ENCODE measurements around the gene GDI1.
A peak's percentile ranks its signal among the peaks of the same experiment; 100 is the strongest.

The GDI1 gene

GRCh38 chrX:154403192-154403591, 33.8 kb upstream of the GDI1 start:
- Histone ChIP-seq H3K9me3 (ENCODE audit: insufficient read depth, low read length) (no peaks in the 10 kb centered on the region), H3K9ac (ENCODE audit: insufficient read length, low read depth) (no peak overlapping the region)

GRCh38 chrX:154403858-154404257, 33.1 kb upstream of the GDI1 start:
- no peak for DNase-seq (ENCODE audit: low read depth, low spot score)
- H3K36me3 ChIP-seq (ENCODE audit: insufficient read depth, insufficient read length, low read length), result peaks cover 24% of the 10 kb centered on the region
- H3K9me3 ChIP-seq (ENCODE audit: insufficient read depth, low read length), result no peaks in the 10 kb centered on the region
- TF ChIP-seq SUZ12 (IDR thresholded peaks at IDR 0.05; ENCODE audit: extremely low read depth, insufficient read depth, insufficient read length) (no peak), ZNF274 (IDR thresholded peaks at IDR 0.05; ENCODE audit: low read depth, low read length) (no peak), YY1 (IDR thresholded peaks at IDR 0.05; ENCODE audit: insufficient read depth, insufficient read length) (no peak)
- H3K4me3 ChIP-seq (ENCODE audit: insufficient read length, low read depth), result no peak overlapping the region
- H3K9ac ChIP-seq (ENCODE audit: insufficient read length, low read depth), result no peak overlapping the region
- H3K4me1 ChIP-seq (ENCODE audit: insufficient read depth, insufficient read length), result peaks cover 1% of the 10 kb centered on the region
- H3K27me3 ChIP-seq (ENCODE audit: insufficient read depth, insufficient read length), result no peaks in the 10 kb centered on the region

More at GRCh38 chrX:154403192-154403591, 33.8 kb upstream of the GDI1 start:
- Histone ChIP-seq H3K4me3 (ENCODE audit: insufficient read length, low read depth) (no peak overlapping the region), H3K4me1 (ENCODE audit: insufficient read depth, insufficient read length) (no peaks in the 10 kb centered on the region), H3K36me3 (ENCODE audit: insufficient read depth, insufficient read length, low read length) (peaks cover 29% of the 10 kb centered on the region), H3K27me3 (ENCODE audit: insufficient read depth, insufficient read length) (no peaks in the 10 kb centered on the region)
- DNase-seq (ENCODE audit: low read depth, low spot score), result no peak
- TF ChIP-seq ZNF274 (IDR thresholded peaks at IDR 0.05; ENCODE audit: low read depth, low read length), result no peak
- TF ChIP-seq YY1 (IDR thresholded peaks at IDR 0.05; ENCODE audit: insufficient read depth, insufficient read length), result no peak
- TF ChIP-seq SUZ12 (IDR thresholded peaks at IDR 0.05; ENCODE audit: extremely low read depth, insufficient read depth, insufficient read length), result no peak

- no peak for TF ChIP-seq SUZ12 (IDR thresholded peaks at IDR 0.05; ENCODE audit: extremely low read depth, insufficient read depth, insufficient read length)
- TF ChIP-seq ZNF274 (IDR thresholded peaks at IDR 0.05; ENCODE audit: low read depth, low read length), result no peak
- no peak for TF ChIP-seq YY1 (IDR thresholded peaks at IDR 0.05; ENCODE audit: insufficient read depth, insufficient read length)
- H3K9ac ChIP-seq (ENCODE audit: insufficient read length, low read depth), result no peak overlapping the region
- no peak for DNase-seq (ENCODE audit: low read depth, low spot score)
- no peak overlapping the region for H3K4me3 ChIP-seq (ENCODE audit: insufficient read length, low read depth)
- peaks cover 1% of the 10 kb centered on the region for H3K4me1 ChIP-seq (ENCODE audit: insufficient read depth, insufficient read length)
- no peaks in the 10 kb centered on the region for H3K27me3 ChIP-seq (ENCODE audit: insufficient read depth, insufficient read length)
- H3K9me3 ChIP-seq (ENCODE audit: insufficient read depth, low read length), result no peaks in the 10 kb centered on the region
- H3K36me3 ChIP-seq (ENCODE audit: insufficient read depth, insufficient read length, low read length), result peaks cover 15% of the 10 kb centered on the region
Observed at GRCh38 chrX:154404625-154405192, 32.2 kb upstream of the GDI1 start.

- DNase-seq (ENCODE audit: low read depth, low spot score), result no peak
- no peaks in the 10 kb centered on the region for H3K27me3 ChIP-seq (ENCODE audit: insufficient read depth, insufficient read length)
- no peaks in the 10 kb centered on the region for H3K9me3 ChIP-seq (ENCODE audit: insufficient read depth, low read length)
- H3K36me3 ChIP-seq (ENCODE audit: insufficient read depth, insufficient read length, low read length), result peaks cover 3% of the 10 kb centered on the region
- H3K9ac ChIP-seq (ENCODE audit: insufficient read length, low read depth), result peak overlapping the region; percentile 64
- H3K4me1 ChIP-seq (ENCODE audit: insufficient read depth, insufficient read length), result peaks cover 1% of the 10 kb centered on the region
- TF ChIP-seq SUZ12 (IDR thresholded peaks at IDR 0.05; ENCODE audit: extremely low read depth, insufficient read depth, insufficient read length), result no peak
- peak overlapping the region; percentile 18 for H3K4me3 ChIP-seq (ENCODE audit: insufficient read length, low read depth)
Observed at GRCh38 chrX:154408659-154409221, 28.2 kb upstream of the GDI1 start.

GRCh38 chrX:154409222-154409871, 27.6 kb upstream of the GDI1 start, which contains the start of gene DNASE1L1:
TSS of gene DNASE1L1 (minus strand) at chrX:154409254. CDS start at chrX:154405568, 3,686 bp downstream.
- TF ChIP-seq ZNF274 (IDR thresholded peaks at IDR 0.05; ENCODE audit: low read depth, low read length) (no peak), YY1 (IDR thresholded peaks at IDR 0.05; ENCODE audit: insufficient read depth, insufficient read length) (no peak), SUZ12 (IDR thresholded peaks at IDR 0.05; ENCODE audit: extremely low read depth, insufficient read depth, insufficient read length) (no peak)
- peaks cover 1% of the 10 kb centered on the region for H3K4me1 ChIP-seq (ENCODE audit: insufficient read depth, insufficient read length)
- no peaks in the 10 kb centered on the region for H3K9me3 ChIP-seq (ENCODE audit: insufficient read depth, low read length)
- H3K9ac ChIP-seq (ENCODE audit: insufficient read length, low read depth), result peak within 1 kb of the TSS; percentile 64
- DNase-seq (ENCODE audit: low read depth, low spot score), result no peak
- H3K36me3 ChIP-seq (ENCODE audit: insufficient read depth, insufficient read length, low read length), result peaks cover 6% of the 10 kb centered on the region
- H3K27me3 ChIP-seq (ENCODE audit: insufficient read depth, insufficient read length), result no peaks in the 10 kb centered on the region
- peak within 1 kb of the TSS; percentile 18 for H3K4me3 ChIP-seq (ENCODE audit: insufficient read length, low read depth)

- H3K27me3 ChIP-seq (ENCODE audit: insufficient read depth, insufficient read length), result no peaks in the 10 kb centered on the region
- peak overlapping the region; percentile 50 for H3K4me3 ChIP-seq (ENCODE audit: insufficient read length, low read depth)
- DNase-seq (ENCODE audit: low read depth, low spot score), result no peak
- peak overlapping the region; percentile 76 for H3K9ac ChIP-seq (ENCODE audit: insufficient read length, low read depth)
- H3K4me1 ChIP-seq (ENCODE audit: insufficient read depth, insufficient read length), result peaks cover 1% of the 10 kb centered on the region
- peaks cover 6% of the 10 kb centered on the region for H3K36me3 ChIP-seq (ENCODE audit: insufficient read depth, insufficient read length, low read length)
- TF ChIP-seq ZNF274 (IDR thresholded peaks at IDR 0.05; ENCODE audit: low read depth, low read length), result no peak
- TF ChIP-seq YY1 (IDR thresholded peaks at IDR 0.05; ENCODE audit: insufficient read depth, insufficient read length), result no peak
- no peaks in the 10 kb centered on the region for H3K9me3 ChIP-seq (ENCODE audit: insufficient read depth, low read length)
Observed at GRCh38 chrX:154411981-154412340, 25.0 kb upstream of the GDI1 start.

GRCh38 chrX:154412468-154412867, 24.5 kb upstream of the GDI1 start:
- TF ChIP-seq ZNF274 (IDR thresholded peaks at IDR 0.05; ENCODE audit: low read depth, low read length) (no peak), SUZ12 (IDR thresholded peaks at IDR 0.05; ENCODE audit: extremely low read depth, insufficient read depth, insufficient read length) (no peak), YY1 (IDR thresholded peaks at IDR 0.05; ENCODE audit: insufficient read depth, insufficient read length) (no peak)
- H3K4me1 ChIP-seq (ENCODE audit: insufficient read depth, insufficient read length), result peaks cover 1% of the 10 kb centered on the region
- no peak for DNase-seq (ENCODE audit: low read depth, low spot score)
- no peaks in the 10 kb centered on the region for H3K27me3 ChIP-seq (ENCODE audit: insufficient read depth, insufficient read length)
- H3K9me3 ChIP-seq (ENCODE audit: insufficient read depth, low read length), result no peaks in the 10 kb centered on the region
- H3K36me3 ChIP-seq (ENCODE audit: insufficient read depth, insufficient read length, low read length), result peaks cover 6% of the 10 kb centered on the region
- H3K9ac ChIP-seq (ENCODE audit: insufficient read length, low read depth), result no peak overlapping the region
- no peak overlapping the region for H3K4me3 ChIP-seq (ENCODE audit: insufficient read length, low read depth)
